Nephron progenitor cell (in vitro differentiated cells): Measurements from ENCODE around the gene KLRD1.

Source experiments
- DNase-seq: peaks from one replicate; pipeline ENCODE4 v3.0.0; 2021
- H3K27ac Mint-ChIP-seq: 2 replicates; pipeline ENCODE4 v1.8.0; 2021; ENCODE audit warnings: mild to moderate bottlenecking, moderate library complexity, mixed read lengths
- H3K27me3 Mint-ChIP-seq: 2 replicates; pipeline ENCODE4 v1.8.0; 2021; ENCODE audit warnings: mild to moderate bottlenecking, low read depth, mixed read lengths; ENCODE audit not compliant: poor library complexity
- H3K36me3 Mint-ChIP-seq: 2 replicates; pipeline ENCODE4 v1.8.0; 2021; ENCODE audit warnings: low read depth, mixed read lengths
- H3K4me1 Mint-ChIP-seq: 2 replicates; pipeline ENCODE4 v1.8.0; 2021; ENCODE audit warnings: mixed read lengths
- H3K4me3 Mint-ChIP-seq: 2 replicates; pipeline ENCODE4 v1.8.0; 2021; ENCODE audit warnings: mild to moderate bottlenecking, moderate library complexity, mixed read lengths
- H3K9me3 Mint-ChIP-seq: 2 replicates; pipeline ENCODE4 v1.8.0; 2021; ENCODE audit warnings: mild to moderate bottlenecking, moderate library complexity, mixed read lengths
- TF ChIP-seq, protein P1 (sequence below): fragments of 200-600 bp; sonication (generic); IDR thresholded peaks from 2 replicates; pipeline ENCODE4 v1.5.0; 2021; ENCODE audit warnings: antibody characterized with exemption

The KLRD1 gene

DNA sequence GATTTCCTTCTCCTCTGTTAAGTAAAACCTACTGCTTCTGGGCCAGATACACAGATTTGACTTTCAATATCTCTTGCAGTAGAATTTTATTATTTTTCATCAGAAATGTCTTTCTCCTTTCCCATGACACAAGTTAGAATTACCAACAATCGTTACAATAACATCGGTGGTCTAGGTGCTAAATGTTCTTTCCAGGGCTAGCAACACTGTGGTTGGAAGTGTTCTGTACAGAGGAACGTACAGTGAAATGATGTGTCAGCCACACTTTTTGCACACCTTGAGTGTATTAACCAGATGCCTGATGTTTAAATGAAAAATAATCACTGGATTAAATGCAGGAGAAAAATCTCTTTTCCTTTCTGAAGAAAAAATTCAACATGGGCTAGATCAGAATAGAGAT lies 27.7 kb upstream of the KLRD1 start:
- no peak overlapping the region for H3K27ac Mint-ChIP-seq
- H3K36me3 Mint-ChIP-seq = no peaks in the 10 kb centered on the region
- H3K27me3 Mint-ChIP-seq = peaks cover 3% of the 10 kb centered on the region

DNA sequence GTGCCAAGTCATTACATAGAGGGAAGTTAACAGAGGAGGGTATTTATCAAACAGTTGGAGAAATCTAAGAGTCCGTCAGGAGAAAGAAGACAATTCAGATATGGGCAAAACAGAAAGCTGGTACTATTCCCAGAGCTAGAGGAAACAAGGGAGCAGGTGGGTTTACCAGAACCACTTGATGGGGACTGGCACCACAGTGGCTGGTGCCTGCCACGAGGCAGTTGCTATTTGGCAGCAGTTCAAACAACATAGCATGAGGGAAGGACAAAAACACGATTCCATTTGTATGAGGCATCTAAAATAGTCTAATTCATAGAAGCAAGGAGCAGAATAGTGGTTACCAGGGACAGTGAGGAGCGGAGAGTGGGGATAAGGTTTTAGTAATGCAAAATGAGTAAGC lies 24.6 kb upstream of the KLRD1 start:
- Mint-ChIP-seq H3K27me3 (peaks cover 3% of the 10 kb centered on the region), H3K36me3 (no peaks in the 10 kb centered on the region), H3K4me3 (no peak overlapping the region), H3K9me3 (no peaks in the 10 kb centered on the region), H3K4me1 (no peaks in the 10 kb centered on the region), H3K27ac (no peak overlapping the region)
- TF ChIP-seq, protein P1, sequence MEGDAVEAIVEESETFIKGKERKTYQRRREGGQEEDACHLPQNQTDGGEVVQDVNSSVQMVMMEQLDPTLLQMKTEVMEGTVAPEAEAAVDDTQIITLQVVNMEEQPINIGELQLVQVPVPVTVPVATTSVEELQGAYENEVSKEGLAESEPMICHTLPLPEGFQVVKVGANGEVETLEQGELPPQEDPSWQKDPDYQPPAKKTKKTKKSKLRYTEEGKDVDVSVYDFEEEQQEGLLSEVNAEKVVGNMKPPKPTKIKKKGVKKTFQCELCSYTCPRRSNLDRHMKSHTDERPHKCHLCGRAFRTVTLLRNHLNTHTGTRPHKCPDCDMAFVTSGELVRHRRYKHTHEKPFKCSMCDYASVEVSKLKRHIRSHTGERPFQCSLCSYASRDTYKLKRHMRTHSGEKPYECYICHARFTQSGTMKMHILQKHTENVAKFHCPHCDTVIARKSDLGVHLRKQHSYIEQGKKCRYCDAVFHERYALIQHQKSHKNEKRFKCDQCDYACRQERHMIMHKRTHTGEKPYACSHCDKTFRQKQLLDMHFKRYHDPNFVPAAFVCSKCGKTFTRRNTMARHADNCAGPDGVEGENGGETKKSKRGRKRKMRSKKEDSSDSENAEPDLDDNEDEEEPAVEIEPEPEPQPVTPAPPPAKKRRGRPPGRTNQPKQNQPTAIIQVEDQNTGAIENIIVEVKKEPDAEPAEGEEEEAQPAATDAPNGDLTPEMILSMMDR = no peak
- DNase-seq = no peak

More for the DNA sequence above, 27.7 kb upstream of the KLRD1 start:
- peaks cover 3% of the 10 kb centered on the region for H3K9me3 Mint-ChIP-seq
- H3K4me3 Mint-ChIP-seq = no peak overlapping the region
- no peak for DNase-seq
- no peaks in the 10 kb centered on the region for H3K4me1 Mint-ChIP-seq
- TF ChIP-seq, protein P1 = no peak

DNA sequence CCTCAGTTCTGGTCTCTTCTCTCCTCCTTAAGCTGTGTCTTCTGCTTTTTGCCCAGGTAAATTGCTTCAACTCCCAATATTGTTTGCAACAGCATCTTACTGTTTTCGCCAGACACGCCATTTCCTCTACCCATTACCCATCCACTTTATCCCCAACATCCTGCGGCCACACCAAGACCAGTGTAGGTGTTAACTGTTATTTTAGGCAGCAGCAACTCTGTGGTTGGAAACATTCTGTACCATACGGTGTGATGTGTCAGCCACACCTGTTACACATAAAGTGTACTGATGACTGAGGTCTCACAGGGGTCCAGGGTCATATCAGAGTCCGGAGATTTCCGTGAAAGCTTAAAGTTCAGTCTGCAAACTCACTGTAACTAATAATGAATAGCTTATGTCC lies 21.8 kb upstream of the KLRD1 start:
- DNase-seq = no peak
- Mint-ChIP-seq H3K36me3 (no peaks in the 10 kb centered on the region), H3K9me3 (peaks cover 3% of the 10 kb centered on the region), H3K27me3 (peaks cover 3% of the 10 kb centered on the region), H3K27ac (no peak overlapping the region), H3K4me3 (no peak overlapping the region), H3K4me1 (no peaks in the 10 kb centered on the region)
- TF ChIP-seq, protein P1 = no peak

DNA sequence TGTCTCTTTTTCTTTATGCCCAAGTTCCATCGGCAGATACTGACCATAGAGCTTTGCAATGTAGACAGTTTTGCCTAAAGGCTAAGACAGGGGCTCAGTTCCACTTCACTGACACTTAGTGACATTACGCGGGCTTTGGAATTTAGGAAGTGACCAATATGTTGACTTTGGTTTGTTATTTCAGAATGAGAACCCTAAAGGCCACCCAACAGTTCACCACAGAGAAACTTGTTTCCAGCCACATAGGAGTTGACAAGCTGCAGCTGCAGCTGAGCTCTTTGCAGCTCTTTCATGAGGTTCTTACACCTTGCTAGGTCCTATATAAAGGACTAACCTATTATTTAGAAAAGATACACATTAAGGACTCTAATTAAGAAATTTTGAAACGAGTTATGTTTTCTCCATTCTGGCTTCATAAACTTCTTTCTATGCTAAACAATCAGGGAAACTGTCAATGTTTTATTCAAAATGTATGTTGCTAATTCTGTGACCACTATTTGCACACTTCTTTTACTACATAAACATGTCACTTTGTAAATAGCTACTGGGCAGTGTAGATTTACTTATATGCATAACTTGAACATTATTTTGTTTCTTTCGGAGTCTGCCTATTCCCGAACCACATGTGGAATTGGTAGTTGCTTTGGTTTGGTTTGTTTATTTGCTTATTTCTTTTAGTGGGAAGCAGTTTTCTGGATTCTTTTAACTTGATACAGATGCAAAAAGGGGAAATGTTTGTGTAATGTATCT lies 18.5 kb upstream of the KLRD1 start:
- no peak overlapping the region for H3K27ac Mint-ChIP-seq
- H3K36me3 Mint-ChIP-seq = no peaks in the 10 kb centered on the region
- no peak overlapping the region for H3K4me3 Mint-ChIP-seq
- no peak for DNase-seq
- TF ChIP-seq, protein P1 = no peak
- H3K4me1 Mint-ChIP-seq = no peaks in the 10 kb centered on the region
- peaks cover 3% of the 10 kb centered on the region for H3K9me3 Mint-ChIP-seq
- no peaks in the 10 kb centered on the region for H3K27me3 Mint-ChIP-seq

DNA sequence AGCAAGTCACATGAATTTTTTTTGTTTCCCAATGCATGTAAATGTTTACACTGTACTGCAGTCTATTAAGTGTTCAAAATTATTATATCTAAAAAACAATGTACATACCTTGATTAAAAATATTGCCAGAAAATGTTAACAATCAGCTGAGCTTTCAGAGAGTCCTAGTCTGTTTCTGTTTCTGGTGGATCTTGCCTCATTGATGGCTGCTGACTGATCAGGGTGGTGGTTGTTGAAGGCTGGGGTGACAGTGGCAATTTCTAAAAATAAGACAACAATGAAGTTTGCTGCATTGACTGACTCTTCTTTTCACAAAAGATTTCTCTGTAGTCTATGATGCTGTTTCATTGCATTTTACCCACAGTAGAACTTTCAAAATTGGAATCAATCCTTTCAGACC lies 16.6 kb upstream of the KLRD1 start:
- no peak overlapping the region for H3K4me3 Mint-ChIP-seq
- H3K36me3 Mint-ChIP-seq = no peaks in the 10 kb centered on the region
- TF ChIP-seq, protein P1 = no peak
- H3K9me3 Mint-ChIP-seq = peaks cover 3% of the 10 kb centered on the region
- DNase-seq = no peak
- no peaks in the 10 kb centered on the region for H3K27me3 Mint-ChIP-seq
- H3K27ac Mint-ChIP-seq = no peak overlapping the region
- H3K4me1 Mint-ChIP-seq = no peaks in the 10 kb centered on the region

DNA sequence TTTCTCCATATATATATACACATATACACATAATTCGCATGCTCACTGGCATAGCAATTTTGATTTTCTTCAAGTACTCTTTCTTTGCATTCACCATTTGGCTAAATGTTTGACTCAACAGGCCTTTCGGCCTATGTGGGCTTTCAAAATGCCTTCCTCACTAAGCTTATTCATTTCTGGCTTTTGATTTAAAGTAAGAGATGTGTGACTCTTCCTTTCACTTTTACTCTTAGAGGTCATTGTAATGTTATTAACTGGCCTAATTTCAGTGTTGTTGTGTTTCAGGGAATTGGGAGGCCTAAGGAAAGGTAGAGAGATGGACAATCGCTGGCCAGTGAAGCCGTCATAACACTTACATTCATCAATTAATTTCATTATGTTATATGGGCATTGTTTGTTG lies 14.5 kb upstream of the KLRD1 start:
- TF ChIP-seq, protein P1 = no peak
- DNase-seq = no peak
- no peaks in the 10 kb centered on the region for H3K27me3 Mint-ChIP-seq
- H3K27ac Mint-ChIP-seq = no peak overlapping the region
- no peak overlapping the region for H3K4me3 Mint-ChIP-seq
- H3K9me3 Mint-ChIP-seq = peaks cover 3% of the 10 kb centered on the region
- no peaks in the 10 kb centered on the region for H3K36me3 Mint-ChIP-seq
- no peaks in the 10 kb centered on the region for H3K4me1 Mint-ChIP-seq
